ENCODE measurements around the gene FAM168A. TPM values are rescaled to one million over a fixed set of nuclear protein-coding genes. Genes with fewer than 3 reads are reported as not detected.
A peak's percentile ranks its signal among the peaks of the same experiment; 100 is the strongest.

Gene FAM168A
- total RNA-seq, 1 donor from 2014 or later = 14.2 TPM

DNA sequence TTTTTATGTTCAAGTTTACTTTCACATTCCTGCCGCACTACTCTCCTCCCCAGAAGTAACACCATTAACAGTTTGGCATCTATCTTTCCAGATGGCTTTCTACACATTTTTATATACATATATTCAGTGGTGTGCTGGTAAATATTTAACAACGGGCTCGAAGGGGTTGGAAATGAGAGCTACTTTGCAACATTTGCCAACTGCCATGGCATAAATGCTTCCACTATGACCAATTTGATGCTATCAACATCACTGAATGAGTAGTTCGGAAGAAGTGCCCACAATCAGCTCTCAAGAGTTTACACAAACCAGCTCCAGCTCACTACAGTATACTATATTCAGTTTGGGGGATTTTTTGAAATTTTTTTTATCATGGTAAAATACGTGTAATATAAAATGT is 166.5 kb downstream of the FAM168A start:
- no peak overlapping the region for H3K4me3 ChIP-seq (ENCODE audit: low read depth, low read length)
- H3K36me3 ChIP-seq (ENCODE audit: control insufficient read depth, insufficient read depth, low read length) = no peaks in the 10 kb centered on the region
- H3K27me3 ChIP-seq (ENCODE audit: control insufficient read depth, insufficient read depth, low read length) = no peaks in the 10 kb centered on the region
- peak; percentile 14 for DNase-seq (ENCODE audit: low read depth)
- no peak for TF ChIP-seq CTCF (IDR thresholded peaks at IDR 0.05; ENCODE audit: insufficient read depth, low read length, poor library complexity, severe bottlenecking)

DNA sequence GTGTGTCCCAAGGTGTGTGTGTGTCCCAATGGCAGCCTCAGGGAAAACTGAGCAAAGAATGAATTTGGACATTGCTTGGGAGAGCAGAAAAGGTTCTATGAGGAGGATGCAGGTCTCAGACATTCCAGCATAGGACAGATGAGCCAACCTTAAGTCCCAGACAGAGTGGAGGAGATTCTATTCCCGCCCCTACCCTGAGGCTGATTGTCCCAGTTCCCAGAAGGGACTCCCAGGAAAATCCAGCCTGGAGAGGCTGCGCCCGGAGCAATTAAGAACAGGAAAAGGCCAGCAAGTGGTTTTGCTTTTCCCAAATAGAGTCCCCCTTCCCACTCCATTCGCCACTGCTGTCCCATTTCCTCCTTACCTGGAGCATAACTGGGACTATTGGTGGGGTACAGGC is 167.6 kb downstream of the FAM168A start:
- no peak overlapping the region for H3K4me3 ChIP-seq (ENCODE audit: low read depth, low read length)
- no peak for DNase-seq (ENCODE audit: low read depth)
- no peaks in the 10 kb centered on the region for H3K36me3 ChIP-seq (ENCODE audit: control insufficient read depth, insufficient read depth, low read length)
- H3K27me3 ChIP-seq (ENCODE audit: control insufficient read depth, insufficient read depth, low read length) = no peaks in the 10 kb centered on the region
- no peak for TF ChIP-seq CTCF (IDR thresholded peaks at IDR 0.05; ENCODE audit: insufficient read depth, low read length, poor library complexity, severe bottlenecking)

DNA sequence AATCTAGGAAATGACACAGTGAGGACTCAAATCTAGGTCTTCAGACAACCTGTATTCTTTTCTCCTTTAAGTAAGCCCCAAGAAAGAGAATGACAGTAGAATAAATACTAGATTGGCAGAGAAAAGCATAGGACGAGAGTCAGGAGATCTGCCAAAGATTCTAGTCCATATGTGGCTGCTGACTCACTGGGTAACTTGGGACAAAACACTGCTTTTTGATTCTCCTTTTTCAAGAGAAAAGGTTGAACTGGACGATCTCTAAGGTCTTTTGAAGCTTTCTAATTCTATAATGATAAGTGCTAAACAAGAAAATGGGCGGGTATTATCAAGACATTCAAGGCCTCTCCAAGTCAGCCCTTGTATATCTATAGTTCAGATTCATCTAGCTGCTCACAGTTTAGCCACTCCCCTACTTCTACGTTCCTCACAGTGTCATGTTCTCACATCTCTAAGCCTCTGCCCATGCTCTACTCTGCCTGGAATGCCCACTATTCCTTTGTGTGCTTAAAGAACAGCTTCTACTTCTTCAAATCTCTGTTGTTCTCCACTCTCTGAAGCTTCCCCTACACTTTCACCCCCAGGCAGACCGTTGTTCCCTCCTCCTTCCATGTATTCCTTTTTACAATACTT is 168.7 kb downstream of the FAM168A start:
- no peak for DNase-seq (ENCODE audit: low read depth)
- no peak for TF ChIP-seq CTCF (IDR thresholded peaks at IDR 0.05; ENCODE audit: insufficient read depth, low read length, poor library complexity, severe bottlenecking)
- Histone ChIP-seq H3K27me3 (ENCODE audit: control insufficient read depth, insufficient read depth, low read length) (no peaks in the 10 kb centered on the region), H3K4me3 (ENCODE audit: low read depth, low read length) (no peak overlapping the region), H3K36me3 (ENCODE audit: control insufficient read depth, insufficient read depth, low read length) (no peaks in the 10 kb centered on the region)

GRCh38 chr11:73428699-73429098 is 169.2 kb downstream of the FAM168A start:
- no peak for DNase-seq (ENCODE audit: low read depth)
- Histone ChIP-seq H3K27me3 (ENCODE audit: control insufficient read depth, insufficient read depth, low read length) (no peaks in the 10 kb centered on the region), H3K4me3 (ENCODE audit: low read depth, low read length) (no peak overlapping the region), H3K36me3 (ENCODE audit: control insufficient read depth, insufficient read depth, low read length) (no peaks in the 10 kb centered on the region)
- no peak for TF ChIP-seq CTCF (IDR thresholded peaks at IDR 0.05; ENCODE audit: insufficient read depth, low read length, poor library complexity, severe bottlenecking)

DNA sequence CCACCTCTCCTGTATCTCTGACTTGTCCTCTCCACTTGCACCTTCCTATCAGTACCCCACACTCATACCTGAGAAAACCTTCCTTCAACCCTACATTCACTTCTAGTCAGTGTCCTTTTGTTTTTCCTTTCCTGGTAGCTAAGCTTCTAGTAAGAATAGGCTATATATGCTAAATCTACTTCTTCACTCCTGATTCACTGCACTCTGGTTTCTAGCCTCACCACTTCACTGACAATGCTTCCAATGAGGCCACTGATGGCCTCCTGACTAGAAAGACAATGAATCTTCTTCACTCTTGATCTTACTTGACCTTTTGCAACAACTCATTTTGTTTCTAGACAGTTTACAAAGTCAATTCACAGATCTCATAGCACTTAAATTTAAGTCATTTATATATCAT is 169.7 kb downstream of the FAM168A start:
- DNase-seq (ENCODE audit: low read depth) = no peak
- TF ChIP-seq CTCF (IDR thresholded peaks at IDR 0.05; ENCODE audit: insufficient read depth, low read length, poor library complexity, severe bottlenecking) = no peak
- no peaks in the 10 kb centered on the region for H3K27me3 ChIP-seq (ENCODE audit: control insufficient read depth, insufficient read depth, low read length)
- H3K4me3 ChIP-seq (ENCODE audit: low read depth, low read length) = no peak overlapping the region
- no peaks in the 10 kb centered on the region for H3K36me3 ChIP-seq (ENCODE audit: control insufficient read depth, insufficient read depth, low read length)

DNA sequence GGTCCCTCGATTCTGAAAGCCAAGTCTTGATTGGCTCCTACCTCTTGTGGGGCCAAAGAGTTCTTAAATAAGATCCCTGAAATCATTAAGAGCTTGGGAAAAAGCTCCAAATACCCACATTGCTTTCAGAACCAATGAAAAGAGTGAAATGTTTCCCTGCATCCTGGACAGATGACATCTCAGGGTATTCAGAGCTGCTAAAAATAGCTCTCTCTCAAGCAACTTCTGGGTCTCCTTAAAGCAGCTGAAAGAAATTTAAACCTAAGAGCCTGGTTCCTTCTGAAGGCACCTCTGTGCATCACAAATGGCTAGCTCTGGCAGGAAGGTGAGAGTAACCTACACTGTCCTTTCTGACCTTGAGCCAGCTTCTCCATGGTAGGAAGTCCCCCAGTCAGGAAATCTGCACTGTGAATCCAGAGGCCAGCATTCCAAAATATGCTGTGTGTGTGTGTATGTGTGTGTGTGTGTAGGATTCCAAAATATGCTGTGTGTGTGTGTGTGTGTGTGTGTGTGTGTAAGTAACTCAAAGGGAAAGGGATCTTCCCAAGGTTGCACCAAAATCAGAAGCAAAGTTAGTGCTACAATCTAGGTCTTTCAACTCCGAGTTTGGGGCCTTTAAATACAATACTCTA is 171.6 kb downstream of the FAM168A start:
- Histone ChIP-seq H3K36me3 (ENCODE audit: control insufficient read depth, insufficient read depth, low read length) (no peaks in the 10 kb centered on the region), H3K4me3 (ENCODE audit: low read depth, low read length) (no peak overlapping the region), H3K27me3 (ENCODE audit: control insufficient read depth, insufficient read depth, low read length) (no peaks in the 10 kb centered on the region)
- TF ChIP-seq CTCF (IDR thresholded peaks at IDR 0.05; ENCODE audit: insufficient read depth, low read length, poor library complexity, severe bottlenecking) = no peak
- no peak for DNase-seq (ENCODE audit: low read depth)
